ENCODE data around the gene PPFIA4.

The PPFIA4 gene

GRCh38 chr1:203099805-203100515, 73.7 kb downstream of the PPFIA4 start:
- DNase-seq (ENCODE audit: low spot score), result no peak

- DNase-seq (ENCODE audit: low spot score), result no peak
Observed at GRCh38 chr1:203100516-203100869, 74.2 kb downstream of the PPFIA4 start.

DNA sequence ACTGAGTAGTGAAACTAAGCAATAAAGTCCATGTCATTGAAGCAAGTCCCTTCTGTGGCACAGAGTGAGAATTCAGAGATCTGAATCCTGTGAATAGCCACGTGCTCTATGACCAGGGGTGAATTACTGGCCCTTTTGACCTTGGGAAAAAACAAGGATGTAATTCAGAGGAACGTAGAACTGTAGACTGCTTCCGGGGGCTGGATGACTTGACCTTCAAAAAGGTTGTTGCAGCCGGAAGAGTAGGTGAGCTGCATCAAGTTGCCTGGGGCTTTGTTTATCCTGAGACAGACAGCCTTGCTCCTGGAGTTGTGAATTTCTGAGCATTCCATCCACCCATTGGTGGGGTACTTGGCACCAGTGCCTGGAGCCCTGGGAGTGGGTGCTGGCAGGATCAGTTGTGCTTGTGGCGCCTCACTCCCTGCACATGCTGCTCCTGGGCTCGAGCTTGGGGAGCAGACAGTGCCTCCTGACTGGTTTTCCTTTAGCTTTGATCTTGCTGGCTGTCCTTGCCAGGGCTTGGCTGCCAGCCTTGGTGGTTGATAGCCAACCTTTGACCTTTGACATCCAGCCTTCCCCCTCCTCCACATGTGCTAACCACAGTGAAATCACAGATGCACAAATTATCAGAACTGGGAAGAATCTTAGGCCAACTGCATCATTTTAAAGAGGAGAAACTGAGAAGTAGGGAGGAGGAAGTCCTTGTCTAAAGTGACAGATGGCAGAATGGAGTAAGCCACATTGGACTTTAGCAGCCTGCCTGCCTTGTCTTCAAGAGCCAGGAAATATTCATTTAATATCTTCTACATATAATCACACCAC, 75.7 kb downstream of the PPFIA4 start:
- no peak for DNase-seq (ENCODE audit: low spot score)

DNA sequence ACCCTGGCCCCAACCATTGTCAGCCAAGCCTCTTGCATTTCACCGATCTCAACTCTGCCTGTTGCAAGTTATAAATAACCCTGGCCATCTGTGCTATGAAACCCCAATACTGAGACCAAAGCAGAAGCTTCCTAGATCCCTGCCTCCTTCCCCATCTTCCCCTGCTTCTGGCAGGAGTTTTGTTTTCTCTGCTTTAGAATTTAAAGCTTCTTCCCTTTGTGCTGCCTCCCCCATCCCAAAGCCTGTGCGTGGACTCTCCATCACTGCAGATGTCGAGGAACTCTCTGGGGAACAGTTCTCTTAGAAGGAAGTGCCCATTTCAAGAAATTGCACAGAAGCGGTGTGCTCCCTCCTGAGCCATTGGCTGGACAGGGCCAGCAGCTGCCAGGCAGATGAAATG, 76.9 kb downstream of the PPFIA4 start:
- DNase-seq (ENCODE audit: low spot score), result no peak

- no peak for DNase-seq (ENCODE audit: low spot score)
Observed at GRCh38 chr1:203103829-203104495, 77.7 kb downstream of the PPFIA4 start.

DNA sequence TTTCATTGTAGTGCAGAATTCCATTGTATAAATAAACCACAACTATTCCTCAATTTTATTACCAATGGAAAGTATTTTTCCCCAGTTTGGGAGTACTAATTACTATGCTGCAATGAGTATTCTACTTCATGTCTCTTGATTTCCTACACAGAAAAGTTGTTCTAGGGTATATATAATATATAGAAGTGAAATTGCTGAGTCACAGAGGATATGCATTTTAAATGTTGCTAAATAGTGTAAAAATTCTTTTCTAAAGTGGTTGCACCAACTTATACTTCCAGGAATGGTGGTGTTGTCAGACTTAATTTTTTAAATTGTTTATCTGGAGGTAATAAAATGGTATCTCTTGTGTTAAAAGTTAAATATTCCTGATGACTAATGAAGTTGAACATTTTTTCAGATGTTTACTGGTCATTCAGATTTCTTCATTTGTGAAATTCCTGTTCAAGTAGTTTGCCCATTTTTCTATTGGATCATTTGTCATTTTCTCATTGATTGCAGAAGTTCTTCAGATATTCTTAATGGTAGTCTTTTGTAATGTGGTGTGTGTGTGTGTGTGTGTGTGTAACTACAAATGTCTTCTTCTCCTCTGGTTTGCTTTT, 78.6 kb downstream of the PPFIA4 start:
- no peak for DNase-seq (ENCODE audit: low spot score)

GRCh38 chr1:203112475-203112874, 86.2 kb downstream of the PPFIA4 start:
- no peak for DNase-seq (ENCODE audit: low spot score)

DNA sequence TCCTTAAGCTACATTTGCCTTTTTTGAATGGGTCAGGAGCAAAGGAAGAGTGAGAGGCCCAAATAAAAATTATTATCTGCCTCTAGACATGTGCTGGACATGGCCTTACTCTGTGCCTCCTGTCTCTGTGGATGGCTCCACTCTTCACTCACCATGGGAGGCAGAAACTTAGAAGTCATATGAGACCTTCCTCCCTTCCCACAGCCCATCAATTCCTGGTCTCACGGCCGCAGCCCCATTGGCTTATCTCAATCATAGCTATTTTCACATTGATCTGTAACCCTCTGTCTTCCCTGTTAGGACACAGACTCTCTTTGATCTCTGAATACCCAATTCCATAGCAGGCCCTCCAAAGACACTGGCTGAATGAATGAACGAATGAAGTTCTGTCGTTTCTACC, 87.0 kb downstream of the PPFIA4 start:
- no peak for DNase-seq (ENCODE audit: low spot score)

- DNase-seq (ENCODE audit: low spot score), result no peak
Observed at GRCh38 chr1:203114202-203114601, 87.9 kb downstream of the PPFIA4 start.

DNA sequence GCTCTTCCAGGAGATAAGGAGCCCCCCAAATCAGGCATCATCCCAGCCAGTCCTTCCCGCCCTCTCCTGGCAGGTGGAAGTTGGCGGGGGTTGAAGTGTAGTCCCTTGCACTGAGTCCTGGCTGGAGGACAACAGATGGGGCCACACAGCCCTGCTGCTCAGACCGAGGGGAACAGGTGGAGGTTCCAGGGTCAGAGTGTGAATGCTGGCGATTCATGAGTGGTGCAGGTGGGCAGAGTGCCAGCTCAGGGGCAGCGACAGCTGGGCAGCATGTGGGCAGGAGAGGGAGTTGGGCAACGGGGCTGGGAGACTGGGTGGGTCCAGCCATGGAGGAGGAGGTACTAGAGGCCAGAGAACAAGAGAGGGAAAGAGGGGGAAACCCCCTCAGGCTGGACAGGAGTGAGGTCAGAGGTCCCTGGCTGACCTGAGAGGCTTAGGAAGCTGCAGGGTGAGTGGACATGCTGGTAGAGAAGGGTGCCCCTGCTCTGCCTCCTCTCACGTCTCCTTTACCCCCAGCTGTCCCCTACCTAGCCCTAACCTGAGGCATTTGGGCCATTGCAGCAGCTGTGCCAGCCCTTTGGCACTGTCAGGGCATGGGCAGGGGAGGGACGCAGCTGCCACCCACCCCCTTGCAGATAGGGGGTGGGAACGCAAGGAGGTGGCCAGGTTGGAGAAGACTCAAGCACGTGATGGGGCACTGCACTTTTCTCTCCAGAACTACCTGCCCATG, 90.0 kb downstream of the PPFIA4 start:
- no peak for DNase-seq (ENCODE audit: low spot score)

DNA sequence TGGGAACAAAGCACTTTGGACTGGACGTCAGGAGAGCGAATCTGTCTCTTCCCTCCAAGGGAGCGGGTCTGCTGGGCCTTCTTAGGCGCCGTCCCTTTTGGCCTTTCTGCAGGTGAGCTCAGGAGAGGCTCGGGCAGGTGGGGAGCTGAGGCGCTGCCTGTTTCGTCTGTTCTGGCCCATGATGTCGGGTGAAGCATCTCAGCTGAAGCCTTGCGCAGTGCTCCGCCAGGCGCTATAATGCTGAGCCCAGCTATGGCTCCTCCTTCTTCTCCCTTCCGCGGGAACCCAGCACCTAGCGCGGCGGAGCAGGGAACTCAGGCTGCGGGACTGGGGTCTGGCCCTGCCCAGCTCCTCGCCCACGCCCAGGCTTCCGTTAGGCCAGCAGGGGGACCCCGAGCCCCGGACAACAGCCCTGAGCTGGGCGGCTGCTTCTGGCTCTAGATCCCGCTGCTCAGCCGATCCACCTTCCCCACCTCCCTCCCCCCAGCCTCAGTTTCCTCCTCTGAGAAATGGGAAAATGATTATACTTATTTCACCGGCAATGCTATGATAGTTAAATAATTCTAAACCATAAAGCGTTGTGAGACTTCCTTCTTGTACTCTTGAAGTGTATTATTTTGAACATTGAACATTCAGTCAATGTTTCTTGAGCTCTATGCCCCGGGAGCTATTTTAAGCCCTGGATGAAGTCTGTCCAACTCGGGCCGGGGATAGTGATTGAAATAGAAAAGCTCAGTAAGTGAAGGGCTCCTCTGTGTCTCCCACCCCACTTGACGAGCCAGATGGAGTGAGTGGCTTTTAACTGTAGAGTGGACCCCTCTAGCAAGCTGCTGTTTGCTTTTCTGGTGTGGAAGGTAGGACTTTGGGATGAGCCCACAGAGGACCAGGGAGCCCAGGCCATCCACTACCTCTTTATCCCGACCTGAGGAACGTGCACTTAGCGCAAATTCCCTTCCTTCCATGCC, 91.6 kb downstream of the PPFIA4 start:
- peak; percentile 91 for DNase-seq (ENCODE audit: low spot score)

DNA sequence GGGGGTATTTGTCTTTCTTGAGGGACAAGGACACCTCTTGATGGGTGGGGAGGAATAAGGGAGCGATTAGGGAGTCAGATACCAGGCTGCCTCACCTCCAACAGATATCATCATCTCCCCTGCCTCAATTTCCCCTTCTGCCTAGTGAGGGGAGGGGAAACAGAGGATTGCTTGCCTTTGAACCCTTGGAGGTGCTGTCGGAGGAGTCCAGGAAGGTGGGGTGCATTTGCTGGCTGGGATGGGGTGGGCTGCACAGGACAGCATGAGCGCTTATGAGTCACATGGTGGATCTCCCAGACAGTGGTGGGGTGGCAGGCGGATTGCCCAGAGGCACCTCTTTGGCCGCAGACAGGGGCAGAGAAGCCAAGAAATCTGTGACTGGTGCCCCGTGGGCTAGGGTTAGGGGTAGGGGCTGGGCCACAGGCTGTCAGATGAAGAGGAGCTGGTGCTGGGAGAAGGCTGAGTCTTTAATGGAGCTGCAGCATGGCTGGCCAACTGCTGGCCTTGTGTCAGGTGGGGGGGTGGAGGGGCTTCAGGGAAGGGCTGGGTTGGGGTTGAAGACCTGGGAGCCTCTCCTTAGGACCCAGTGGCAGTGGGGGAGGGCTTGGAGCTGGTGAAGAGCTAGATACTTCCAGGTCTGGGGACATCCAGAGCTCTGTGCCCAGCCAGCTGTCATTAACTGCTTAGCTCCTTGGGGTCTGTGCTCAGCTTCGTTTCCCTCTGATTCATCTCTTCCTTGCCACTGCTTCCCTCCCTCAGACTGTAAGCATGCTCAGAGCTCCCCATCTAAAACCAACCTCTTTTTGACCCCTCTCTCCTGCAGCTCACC, 94.2 kb downstream of the PPFIA4 start:
- no peak for DNase-seq (ENCODE audit: low spot score)

- no peak for DNase-seq (ENCODE audit: low spot score)
Observed at GRCh38 chr1:203121186-203122015, 95.1 kb downstream of the PPFIA4 start.

- no peak for DNase-seq (ENCODE audit: low spot score)
Observed at GRCh38 chr1:203122159-203122558, 95.9 kb downstream of the PPFIA4 start.

DNA sequence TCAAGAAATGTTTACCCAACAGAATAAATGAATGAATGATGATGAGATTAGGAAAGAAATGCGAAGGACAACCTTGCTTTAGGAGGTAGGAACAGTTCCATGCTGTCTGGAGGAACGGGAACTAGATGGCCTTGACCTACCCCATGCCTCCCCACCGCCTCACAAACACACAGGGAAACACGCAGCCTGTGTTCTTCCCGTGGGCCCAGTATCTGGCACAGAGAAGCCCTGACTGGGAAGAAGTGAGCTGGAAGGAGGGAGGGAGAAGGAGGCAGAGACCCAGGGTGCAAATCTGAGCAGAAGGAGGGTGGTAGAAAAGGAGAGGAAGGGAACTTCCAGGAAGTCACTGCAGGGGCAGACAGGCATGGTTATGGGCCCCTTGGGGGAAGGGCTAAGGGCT, 97.7 kb downstream of the PPFIA4 start:
- DNase-seq (ENCODE audit: low spot score), result no peak

DNA sequence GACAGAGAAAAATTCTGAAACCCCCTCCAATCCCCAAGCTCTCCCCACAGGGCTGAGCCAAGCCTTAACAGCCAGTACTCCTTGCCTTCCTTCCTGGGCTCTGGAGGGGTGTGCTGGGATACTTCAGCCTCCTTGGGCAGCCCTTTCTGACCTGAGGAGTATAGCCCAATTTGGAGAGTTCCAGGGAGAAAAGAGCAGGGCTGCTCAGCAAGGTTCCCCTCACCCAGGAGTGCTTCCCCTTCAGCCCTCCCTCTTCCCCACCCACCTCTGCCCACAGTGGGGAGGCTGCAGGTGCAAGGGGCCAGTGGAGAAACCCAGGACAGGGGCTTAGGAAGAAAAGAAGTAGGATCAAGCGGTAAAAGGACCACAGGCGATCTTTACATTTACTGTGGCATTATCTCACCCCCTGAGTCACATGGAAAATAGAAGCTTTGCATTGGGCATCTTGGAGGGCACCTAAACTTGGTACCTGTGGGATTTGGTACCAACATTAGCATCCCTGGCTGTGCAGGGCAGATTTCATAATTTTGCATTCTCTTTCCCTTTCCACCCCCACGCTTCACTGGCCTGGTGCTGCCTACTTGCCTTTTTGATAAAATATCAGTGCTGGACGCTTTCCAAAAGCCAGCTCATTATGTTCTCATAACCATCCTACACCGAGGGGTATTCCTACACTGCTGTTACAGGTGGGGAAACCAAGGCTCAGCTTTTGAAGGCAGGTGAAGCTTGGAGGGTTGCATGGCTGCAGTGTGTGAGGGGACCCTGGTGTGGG, 98.4 kb downstream of the PPFIA4 start:
- DNase-seq (ENCODE audit: low spot score), result no peak

- DNase-seq (ENCODE audit: low spot score), result peak; percentile 66
Observed at GRCh38 chr1:203126151-203126865, 100.0 kb downstream of the PPFIA4 start.

All from AG08396 (cell line).